ENCODE measurements around the gene SLC9B1. TPM values are rescaled to one million over a fixed set of nuclear protein-coding genes. Genes with fewer than 3 reads are reported as not detected.

The SLC9B1 gene
- 1 to 10 TPM in 2 of 3 donors, under 1 TPM in 1; 0.44 to 1.6 (median 1.3) TPM for total RNA-seq

- peak within 1 kb of the TSS; percentile 48 to 62 (median 52) for H3K4me3 ChIP-seq
- TF ChIP-seq, protein P1, sequence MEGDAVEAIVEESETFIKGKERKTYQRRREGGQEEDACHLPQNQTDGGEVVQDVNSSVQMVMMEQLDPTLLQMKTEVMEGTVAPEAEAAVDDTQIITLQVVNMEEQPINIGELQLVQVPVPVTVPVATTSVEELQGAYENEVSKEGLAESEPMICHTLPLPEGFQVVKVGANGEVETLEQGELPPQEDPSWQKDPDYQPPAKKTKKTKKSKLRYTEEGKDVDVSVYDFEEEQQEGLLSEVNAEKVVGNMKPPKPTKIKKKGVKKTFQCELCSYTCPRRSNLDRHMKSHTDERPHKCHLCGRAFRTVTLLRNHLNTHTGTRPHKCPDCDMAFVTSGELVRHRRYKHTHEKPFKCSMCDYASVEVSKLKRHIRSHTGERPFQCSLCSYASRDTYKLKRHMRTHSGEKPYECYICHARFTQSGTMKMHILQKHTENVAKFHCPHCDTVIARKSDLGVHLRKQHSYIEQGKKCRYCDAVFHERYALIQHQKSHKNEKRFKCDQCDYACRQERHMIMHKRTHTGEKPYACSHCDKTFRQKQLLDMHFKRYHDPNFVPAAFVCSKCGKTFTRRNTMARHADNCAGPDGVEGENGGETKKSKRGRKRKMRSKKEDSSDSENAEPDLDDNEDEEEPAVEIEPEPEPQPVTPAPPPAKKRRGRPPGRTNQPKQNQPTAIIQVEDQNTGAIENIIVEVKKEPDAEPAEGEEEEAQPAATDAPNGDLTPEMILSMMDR (IDR thresholded peaks at IDR 0.05) = no peak
- TF ChIP-seq POLR2A (IDR thresholded peaks at IDR 0.05) (peak; percentile 83), POLR2AphosphoS5 (IDR thresholded peaks at IDR 0.05) (peak; percentile 94 to 98 (median 96))
- H3K27me3 ChIP-seq = no peaks in the 10 kb centered on the region
- H3K9me3 ChIP-seq = no peaks in the 10 kb centered on the region
- H3K36me3 ChIP-seq = no peaks in the 10 kb centered on the region
- peak within 1 kb of the TSS; percentile 94 to 96 for H3K27ac ChIP-seq
- no peaks in the 10 kb centered on the region for H3K4me1 ChIP-seq
- peak; percentile 97 for DNase-seq (ENCODE audit: low spot score in 2 of 2)
- intact Hi-C loops (cut with DNase I; ENCODE audit: low total_unique reads) = no loop called here
These were observed at the start of gene SLC9B1 for GRCh38 chr4:103019308-103020124. TSS of gene SLC9B1 (minus strand) at chr4:103019705. CDS start at chr4:102991711, 27,994 bp downstream.

- Histone ChIP-seq H3K4me1 (no peaks in the 10 kb centered on the region), H3K4me3 (no peak overlapping the region), H3K9me3 (no peaks in the 10 kb centered on the region), H3K27ac (no peak overlapping the region), H3K36me3 (no peaks in the 10 kb centered on the region), H3K27me3 (no peaks in the 10 kb centered on the region)
- intact Hi-C loops (cut with DNase I; ENCODE audit: low total_unique reads) = no loop called here
- TF ChIP-seq POLR2A (IDR thresholded peaks at IDR 0.05) = no peak
- TF ChIP-seq POLR2AphosphoS5 (IDR thresholded peaks at IDR 0.05) = no peak
- TF ChIP-seq, protein P1 (IDR thresholded peaks at IDR 0.05) = no peak
- DNase-seq (ENCODE audit: low spot score in 2 of 2) = no peak
These were observed 48.5 kb upstream of the SLC9B1 start for GRCh38 chr4:103067841-103068547.

- DNase-seq (ENCODE audit: low spot score in 2 of 2) = no peak
- intact Hi-C loops (cut with DNase I; ENCODE audit: low total_unique reads) = no loop called here
- Histone ChIP-seq H3K9me3 (no peaks in the 10 kb centered on the region), H3K4me3 (no peak overlapping the region), H3K4me1 (no peaks in the 10 kb centered on the region), H3K27ac (no peak overlapping the region), H3K36me3 (no peaks in the 10 kb centered on the region), H3K27me3 (no peaks in the 10 kb centered on the region)
- TF ChIP-seq POLR2AphosphoS5 (IDR thresholded peaks at IDR 0.05) = no peak
- no peak for TF ChIP-seq POLR2A (IDR thresholded peaks at IDR 0.05)
- TF ChIP-seq, protein P1 (IDR thresholded peaks at IDR 0.05) = no peak
These were observed 41.1 kb upstream of the SLC9B1 start for GRCh38 chr4:103060453-103061148.

DNA sequence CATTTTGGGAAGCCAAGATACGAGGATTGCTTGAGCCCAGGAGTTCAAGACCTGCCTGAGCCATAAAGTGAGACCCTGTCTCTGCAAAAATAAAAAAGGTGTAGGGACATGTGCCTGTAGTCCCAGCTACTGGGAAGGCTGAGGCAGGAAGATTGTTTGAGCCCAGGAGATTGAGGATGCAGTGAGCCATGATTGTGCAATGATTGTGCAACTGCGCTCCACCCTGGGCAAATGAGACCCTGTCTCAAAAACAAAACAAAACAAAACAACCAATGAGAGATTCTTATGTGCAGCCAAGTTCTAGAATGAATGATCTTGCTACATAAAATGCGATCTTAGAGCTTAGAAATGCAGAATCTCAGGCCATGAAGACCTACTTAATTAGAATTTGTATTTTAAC is 34.5 kb upstream of the SLC9B1 start:
- Histone ChIP-seq H3K4me3 (no peak overlapping the region), H3K9me3 (no peaks in the 10 kb centered on the region), H3K27me3 (no peaks in the 10 kb centered on the region), H3K27ac (no peak overlapping the region), H3K4me1 (no peaks in the 10 kb centered on the region), H3K36me3 (no peaks in the 10 kb centered on the region)
- TF ChIP-seq POLR2A (IDR thresholded peaks at IDR 0.05) = no peak
- TF ChIP-seq POLR2AphosphoS5 (IDR thresholded peaks at IDR 0.05) = no peak
- TF ChIP-seq, protein P1 (IDR thresholded peaks at IDR 0.05) = no peak
- DNase-seq (ENCODE audit: low spot score in 2 of 2) = no peak
- intact Hi-C loops (cut with DNase I; ENCODE audit: low total_unique reads) = no loop called here
